ENCODE measurements around the gene RTL10. TPM values are rescaled to one million over a fixed set of nuclear protein-coding genes. Genes with fewer than 3 reads are reported as not detected.

The RTL10 gene
- polyA plus RNA-seq, 1 of the 3 experiments (the other 2 are of a cell fraction) = 7.8 TPM

DNA sequence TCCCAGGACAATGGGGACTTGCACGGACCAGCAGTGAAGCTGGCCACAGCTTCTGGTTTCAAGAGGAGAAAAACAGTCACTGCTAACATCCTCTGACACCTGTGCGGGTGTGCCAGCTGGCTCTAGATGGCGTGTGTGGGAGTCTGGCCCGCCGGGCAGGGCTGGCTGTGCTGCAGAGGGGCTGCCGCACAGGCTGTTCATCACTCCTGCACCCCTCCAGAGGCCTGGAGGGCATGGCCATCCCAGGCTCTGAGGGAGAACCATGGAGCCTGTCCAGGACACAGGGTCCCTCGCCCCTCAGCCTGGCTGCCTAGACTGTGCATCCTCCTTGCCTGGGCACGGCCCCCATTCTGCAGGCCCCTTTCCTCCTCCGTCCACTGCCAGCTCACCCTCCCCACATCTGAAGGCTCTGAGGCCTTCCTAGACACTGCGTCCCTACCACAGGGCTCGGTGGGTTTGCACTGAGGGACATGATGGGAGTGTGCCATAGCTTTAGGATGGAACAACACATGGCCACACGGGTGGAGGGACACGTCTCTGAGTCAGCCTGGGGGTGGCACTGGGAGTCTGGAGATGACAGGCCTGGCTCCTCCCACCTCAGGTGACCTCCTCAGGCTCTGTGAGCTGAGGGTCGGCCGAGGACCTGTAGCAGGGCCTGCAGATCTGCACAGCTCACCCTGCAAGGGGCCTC, 42.1 kb upstream of the RTL10 start:
- TF ChIP-seq, protein P1, sequence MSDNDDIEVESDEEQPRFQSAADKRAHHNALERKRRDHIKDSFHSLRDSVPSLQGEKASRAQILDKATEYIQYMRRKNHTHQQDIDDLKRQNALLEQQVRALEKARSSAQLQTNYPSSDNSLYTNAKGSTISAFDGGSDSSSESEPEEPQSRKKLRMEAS (IDR thresholded peaks at IDR 0.05; ENCODE audit: low read depth) = no peak
- TF ChIP-seq NRF1 (IDR thresholded peaks at IDR 0.05; ENCODE audit: low read depth, low read length) (no peak), RAD21 (IDR thresholded peaks at IDR 0.05; ENCODE audit: low read length) (peak; percentile 28), RXRA (IDR thresholded peaks at IDR 0.05; ENCODE audit: borderline replicate concordance, low read depth) (no peak), MXI1 (IDR thresholded peaks at IDR 0.05; ENCODE audit: low read depth, low read length) (no peak; the same call in 1 of the 2 replicates), CHD2 (IDR thresholded peaks at IDR 0.05; ENCODE audit: low read length, partially characterized antibody) (no peak), GABPA (IDR thresholded peaks at IDR 0.05; ENCODE audit: low read depth) (no peak), NFIC (IDR thresholded peaks at IDR 0.05; ENCODE audit: borderline replicate concordance) (no peak)
- TF ChIP-seq, protein P2, sequence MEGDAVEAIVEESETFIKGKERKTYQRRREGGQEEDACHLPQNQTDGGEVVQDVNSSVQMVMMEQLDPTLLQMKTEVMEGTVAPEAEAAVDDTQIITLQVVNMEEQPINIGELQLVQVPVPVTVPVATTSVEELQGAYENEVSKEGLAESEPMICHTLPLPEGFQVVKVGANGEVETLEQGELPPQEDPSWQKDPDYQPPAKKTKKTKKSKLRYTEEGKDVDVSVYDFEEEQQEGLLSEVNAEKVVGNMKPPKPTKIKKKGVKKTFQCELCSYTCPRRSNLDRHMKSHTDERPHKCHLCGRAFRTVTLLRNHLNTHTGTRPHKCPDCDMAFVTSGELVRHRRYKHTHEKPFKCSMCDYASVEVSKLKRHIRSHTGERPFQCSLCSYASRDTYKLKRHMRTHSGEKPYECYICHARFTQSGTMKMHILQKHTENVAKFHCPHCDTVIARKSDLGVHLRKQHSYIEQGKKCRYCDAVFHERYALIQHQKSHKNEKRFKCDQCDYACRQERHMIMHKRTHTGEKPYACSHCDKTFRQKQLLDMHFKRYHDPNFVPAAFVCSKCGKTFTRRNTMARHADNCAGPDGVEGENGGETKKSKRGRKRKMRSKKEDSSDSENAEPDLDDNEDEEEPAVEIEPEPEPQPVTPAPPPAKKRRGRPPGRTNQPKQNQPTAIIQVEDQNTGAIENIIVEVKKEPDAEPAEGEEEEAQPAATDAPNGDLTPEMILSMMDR (IDR thresholded peaks at IDR 0.05) = no peak
- no peaks in the 10 kb centered on the region for H3K9me3 ChIP-seq
- H4K20me1 ChIP-seq (ENCODE audit: insufficient read depth) = no peaks in the 10 kb centered on the region
- H3K9ac ChIP-seq = no peak overlapping the region
- peaks cover 8% of the 10 kb centered on the region for H3F3A ChIP-seq (replicated peaks; ENCODE audit: insufficient read depth)
- CTCF ChIA-PET = interaction anchor here (0.7 to 4.9 kb wide), 8 partner anchors 9 to 166 kb away, joined by 3 to 45 read pairs (median 5); no protein-coding TSS in a partner anchor
- H3K27me3 ChIP-seq (ENCODE audit: insufficient read depth) = no peaks in the 10 kb centered on the region
- H2AFZ ChIP-seq (ENCODE audit: low read depth) = no peak overlapping the region
- H3K27ac ChIP-seq (ENCODE audit: low read depth in 2 of 2, low read length in 1 of 2) = peak overlapping the region in 1 of 2 experiments; percentile 82; a peak in 2 of 4 replicates
- no peaks in the 10 kb centered on the region for H3K9me2 ChIP-seq
- peaks cover 14 to 47% of the 10 kb centered on the region in 2 experiments; a peak in 3 of 4 replicates for H3K4me1 ChIP-seq (ENCODE audit: control insufficient read depth in 1 of 2, insufficient read depth in 2 of 2, low read depth in 1 of 2, low read length in 1 of 2)
- H3K79me2 ChIP-seq (ENCODE audit: insufficient read depth) = no peaks in the 10 kb centered on the region
- no peak overlapping the region for H3K4me2 ChIP-seq
- H3K36me3 ChIP-seq (replicated peaks in 1 of 2; ENCODE audit: control insufficient read depth in 1 of 2, insufficient read depth in 2 of 2, low read length in 1 of 2) = peaks cover 0 to 2% of the 10 kb centered on the region in 2 experiments
- H3K4me3 ChIP-seq (ENCODE audit: low read depth in 2 of 2, low read length in 1 of 2) = no peak overlapping the region
- POLR2A ChIA-PET = interaction anchor here (0.6 to 0.9 kb wide), 2 partner anchors 42 to 219 kb away, joined by 3 to 5 read pairs; partner anchors contain the start of genes GNB1L, RANBP1 and RTL10
- 98% methylated on average over 5 of the region's 15 CpGs for WGBS (ENCODE audit: low lambda C conversion rate)
- peak; percentile 81 for DNase-seq

DNA sequence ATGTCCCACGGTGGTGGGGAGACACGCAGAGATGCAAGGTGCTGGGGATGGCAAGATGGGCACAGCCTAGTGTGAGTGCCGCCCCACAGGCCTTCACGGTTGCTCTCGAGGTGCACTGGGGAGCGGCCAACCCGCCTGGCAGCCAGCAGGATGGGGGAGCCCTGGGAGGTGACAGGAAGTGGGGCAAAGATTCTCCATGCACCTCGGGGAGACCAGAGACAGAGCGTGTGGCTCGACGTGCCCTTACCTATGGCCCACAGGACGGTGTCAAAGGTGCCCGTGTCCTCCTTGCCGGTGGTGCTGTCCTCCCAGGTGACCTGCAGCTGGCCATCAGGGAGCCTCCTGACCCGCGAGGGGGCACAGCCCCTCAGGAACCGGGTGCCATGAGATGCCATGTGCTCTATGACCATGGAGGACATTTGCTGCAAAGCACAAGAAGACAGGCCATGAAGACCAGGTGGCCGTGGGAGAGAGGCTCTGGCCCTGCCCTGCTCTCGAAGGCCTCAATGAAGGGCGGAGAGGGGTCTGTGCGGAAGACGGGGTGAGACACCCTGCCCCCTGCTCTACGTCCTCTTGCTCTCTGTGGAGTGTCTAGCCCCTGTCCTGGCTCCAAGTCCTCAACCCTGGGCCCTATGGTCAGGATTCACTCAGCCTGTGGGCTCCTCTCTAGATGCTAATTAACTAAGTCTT, 40.6 kb upstream of the RTL10 start:
- Histone ChIP-seq H3K36me3 (replicated peaks in 1 of 2; ENCODE audit: control insufficient read depth in 1 of 2, insufficient read depth in 2 of 2, low read length in 1 of 2) (peaks cover 0 to 2% of the 10 kb centered on the region in 2 experiments), H4K20me1 (ENCODE audit: insufficient read depth) (no peaks in the 10 kb centered on the region), H3F3A (replicated peaks; ENCODE audit: insufficient read depth) (peaks cover 8% of the 10 kb centered on the region), H3K9ac (no peak overlapping the region), H3K9me2 (no peaks in the 10 kb centered on the region), H3K4me3 (ENCODE audit: low read depth in 2 of 2, low read length in 1 of 2) (no peak overlapping the region), H3K27ac (ENCODE audit: low read depth in 2 of 2, low read length in 1 of 2) (no peak overlapping the region), H3K4me1 (ENCODE audit: control insufficient read depth in 1 of 2, insufficient read depth in 2 of 2, low read depth in 1 of 2, low read length in 1 of 2) (peaks cover 29 to 62% of the 10 kb centered on the region in 2 experiments), H2AFZ (ENCODE audit: low read depth) (no peak overlapping the region), H3K79me2 (ENCODE audit: insufficient read depth) (no peaks in the 10 kb centered on the region), H3K9me3 (no peaks in the 10 kb centered on the region), H3K27me3 (ENCODE audit: insufficient read depth) (no peaks in the 10 kb centered on the region), H3K4me2 (no peak overlapping the region)
- DNase-seq = no peak
- WGBS (ENCODE audit: low lambda C conversion rate) = 95% methylated on average over 8 of the region's 23 CpGs
- ChIA-PET POLR2A (no interaction called here), CTCF (interaction anchor here (1.6 to 4.9 kb wide), 2 partner anchors 10 to 165 kb away, joined by 8 to 45 read pairs; no protein-coding TSS in a partner anchor)
- TF ChIP-seq FOSL2 (IDR thresholded peaks at IDR 0.05; ENCODE audit: borderline replicate concordance, low read depth) = no peak
- TF ChIP-seq CHD2 (IDR thresholded peaks at IDR 0.05; ENCODE audit: low read length, partially characterized antibody) = no peak
- no peak for TF ChIP-seq NFIC (IDR thresholded peaks at IDR 0.05; ENCODE audit: borderline replicate concordance)
- no peak for TF ChIP-seq SMC3 (IDR thresholded peaks at IDR 0.05; ENCODE audit: low read depth, low read length)
